TTC549 (cell line): ENCODE data around the gene KRTAP12-3.
"Not testable (repeated sequence)": the region's sequence is repeated elsewhere in the genome, so short reads cannot be mapped to it uniquely, and the experiment has no call there.

Source experiments
- FAIRE-seq: peaks from 2 replicates; lab custom pipeline; 2012; peaks lifted over from hg19 to GRCh38; lab: Jason Lieb, UNC

The KRTAP12-3 gene

GRCh38 chr21:44685050-44685449 lies 27.3 kb downstream of the KRTAP12-3 start:
- not testable (repeated sequence) for FAIRE-seq

GRCh38 chr21:44686000-44686781 lies 28.5 kb downstream of the KRTAP12-3 start:
- FAIRE-seq: no peak

GRCh38 chr21:44686843-44687561 lies 29.3 kb downstream of the KRTAP12-3 start:
- no peak for FAIRE-seq

- FAIRE-seq: no peak
Observed at GRCh38 chr21:44687671-44688070, 29.9 kb downstream of the KRTAP12-3 start.

- FAIRE-seq: not testable (repeated sequence)
Observed at GRCh38 chr21:44689740-44690139, 32.0 kb downstream of the KRTAP12-3 start.

- no peak for FAIRE-seq
Observed at GRCh38 chr21:44691686-44692085, 34.0 kb downstream of the KRTAP12-3 start.

GRCh38 chr21:44692798-44693512 lies 35.2 kb downstream of the KRTAP12-3 start:
- no peak for FAIRE-seq

- no peak for FAIRE-seq
Observed at GRCh38 chr21:44694776-44695175, 37.0 kb downstream of the KRTAP12-3 start.

- FAIRE-seq: no peak
Observed at GRCh38 chr21:44695184-44695583, 37.5 kb downstream of the KRTAP12-3 start.

GRCh38 chr21:44695641-44696040 lies 37.9 kb downstream of the KRTAP12-3 start:
- no peak for FAIRE-seq

- no peak for FAIRE-seq
Observed at GRCh38 chr21:44696572-44696971, 38.8 kb downstream of the KRTAP12-3 start.

GRCh38 chr21:44697172-44697810 lies 39.6 kb downstream of the KRTAP12-3 start, which contains the start of gene KRTAP10-12:
KRTAP10-12 (plus strand) TSS chr21:44697172; CDS start chr21:44697202, 30 bp downstream.
- not testable (repeated sequence) for FAIRE-seq

- FAIRE-seq: no peak
Observed at GRCh38 chr21:44697811-44698734, 40.3 kb downstream of the KRTAP12-3 start.

GRCh38 chr21:44699502-44700001 lies 41.8 kb downstream of the KRTAP12-3 start:
- FAIRE-seq: no peak

- no peak for FAIRE-seq
Observed at GRCh38 chr21:44700101-44701022, 42.6 kb downstream of the KRTAP12-3 start.

GRCh38 chr21:44701023-44701400 lies 43.3 kb downstream of the KRTAP12-3 start:
- no peak for FAIRE-seq

- FAIRE-seq: no peak
Observed at GRCh38 chr21:44701541-44701940, 43.8 kb downstream of the KRTAP12-3 start.

GRCh38 chr21:44702111-44702972 lies 44.6 kb downstream of the KRTAP12-3 start:
- no peak for FAIRE-seq
